Suppressor macrophage treated with lipopolysaccharide for 1 hour (primary cell): ENCODE data around the gene MUCL1.
"Not testable (repeated sequence)": the region's sequence is repeated elsewhere in the genome, so short reads cannot be mapped to it uniquely, and the experiment has no call there.

ENCODE experiments used
- DNase-seq, 3 donors: peaks; one replicate each; pipeline ENCODE4 v3.0.0-alpha.2; 2020 to 2022

Gene MUCL1, protein sequence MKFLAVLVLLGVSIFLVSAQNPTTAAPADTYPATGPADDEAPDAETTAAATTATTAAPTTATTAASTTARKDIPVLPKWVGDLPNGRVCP

DNA sequence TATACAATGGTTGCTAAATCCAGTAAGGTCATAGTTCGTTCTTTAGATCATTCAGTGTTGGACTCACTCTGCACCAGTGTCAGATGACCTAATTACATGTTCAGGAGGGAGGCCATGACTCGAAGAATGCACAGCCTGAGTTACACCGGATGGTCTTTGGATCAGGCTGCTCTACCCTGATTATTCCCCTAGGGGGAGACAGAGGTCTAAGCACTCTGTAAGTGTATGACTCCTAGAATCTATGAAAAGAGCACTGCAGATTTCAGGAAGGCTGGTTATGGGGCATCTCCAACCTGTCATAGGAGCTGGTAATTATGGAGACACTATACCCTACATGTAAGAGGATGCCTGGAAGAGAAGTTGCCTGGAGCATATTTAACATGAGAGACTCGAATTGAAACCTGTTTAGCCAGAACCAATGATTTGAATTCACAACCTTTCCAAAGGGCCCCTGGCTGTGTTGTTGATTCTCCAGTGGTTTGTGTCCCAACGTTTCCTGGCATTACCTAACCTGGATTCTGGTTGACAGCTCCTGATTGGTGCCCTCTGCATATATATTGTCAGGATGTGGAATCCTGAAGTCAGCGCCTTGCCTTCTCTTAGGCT, at the start of gene MUCL1:
MUCL1 (plus strand) TSS at position 584 of the 606 bp plus-strand sequence. CDS start 67 bp downstream, outside the sequence.
- DNase-seq: peak; percentile 85 to 89 (median 88)

DNA sequence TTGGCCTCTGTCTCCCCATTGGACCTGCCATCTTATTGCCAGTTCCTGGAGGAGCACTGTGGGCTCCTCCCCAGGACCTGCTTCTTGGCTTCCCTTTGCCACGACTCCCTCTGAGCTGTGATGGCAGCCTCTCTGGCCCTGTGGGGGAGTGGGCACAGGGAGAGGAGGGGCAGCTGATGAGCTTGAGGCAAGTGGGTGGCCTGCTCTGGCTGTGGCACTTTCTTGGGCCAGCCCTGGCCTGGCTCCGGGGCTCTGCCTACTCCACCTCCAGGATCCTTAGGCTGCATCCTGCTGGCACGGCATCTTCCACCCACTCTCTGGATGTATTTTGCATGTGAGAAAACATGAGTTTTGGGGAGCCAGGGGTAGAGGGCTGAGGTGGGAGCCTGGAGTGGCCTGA, 32.6 kb upstream of the MUCL1 start:
- no peak for DNase-seq

DNA sequence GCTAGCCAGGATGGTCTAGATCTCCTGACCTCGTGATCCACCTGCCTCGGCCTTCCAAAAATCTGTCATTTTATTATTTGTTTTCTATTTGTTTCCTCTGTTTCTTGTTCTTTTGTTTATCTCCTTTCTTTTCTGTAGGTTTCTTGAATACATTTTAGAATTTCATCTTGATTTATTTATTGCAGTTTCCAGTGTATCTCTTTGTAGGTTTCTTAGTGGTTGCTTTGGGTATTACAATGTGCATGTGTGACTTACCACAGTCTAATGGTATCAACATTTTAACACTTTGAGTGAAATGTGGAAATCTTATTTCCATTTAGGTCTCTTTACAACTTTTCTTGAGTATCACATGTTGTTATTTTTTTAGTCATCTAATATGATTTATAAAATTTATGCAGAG, 29.9 kb upstream of the MUCL1 start:
- DNase-seq: peak in 1 of 3 donors; percentile 13

DNA sequence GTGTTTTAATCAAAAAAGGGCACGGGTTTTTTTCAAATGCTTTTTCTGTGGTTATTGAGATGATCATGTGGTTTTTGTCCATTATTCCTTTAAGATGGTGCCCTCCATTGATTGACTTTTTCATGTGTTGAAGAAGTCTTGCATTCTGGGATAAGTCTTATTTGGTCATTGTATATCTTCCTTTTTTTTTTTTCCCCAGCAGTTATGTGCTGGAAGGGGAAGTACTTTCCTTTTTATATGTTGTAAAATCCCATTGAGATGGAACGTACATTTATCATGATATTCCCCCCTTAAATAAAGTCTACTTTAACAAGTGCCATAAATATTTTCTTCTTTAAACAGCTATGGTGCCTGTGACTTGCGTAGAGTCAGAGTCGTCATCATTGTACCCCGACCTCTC, 24.8 kb upstream of the MUCL1 start:
- DNase-seq: peak in 2 of 3 donors; percentile 44 to 61

DNA sequence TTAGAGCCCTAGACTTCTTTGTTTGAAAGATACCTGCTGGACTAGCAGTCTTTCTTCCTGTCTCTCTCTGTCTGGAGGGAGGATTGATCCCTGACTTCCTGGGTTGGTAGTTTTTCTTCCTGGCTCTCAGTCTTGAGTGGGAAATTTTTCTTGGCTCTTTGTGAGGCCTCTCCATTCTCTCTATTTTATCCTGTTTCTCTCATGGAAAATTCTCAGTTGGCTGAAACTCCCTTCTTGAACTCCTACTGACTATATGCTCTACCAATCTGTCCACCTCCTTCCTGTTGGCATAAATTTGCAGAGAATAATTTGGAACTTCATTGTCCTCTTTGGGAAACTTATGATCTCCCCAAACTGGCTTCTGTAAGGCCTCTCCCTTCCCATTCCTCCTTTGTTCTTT, 24.1 kb upstream of the MUCL1 start:
- DNase-seq: no peak

DNA sequence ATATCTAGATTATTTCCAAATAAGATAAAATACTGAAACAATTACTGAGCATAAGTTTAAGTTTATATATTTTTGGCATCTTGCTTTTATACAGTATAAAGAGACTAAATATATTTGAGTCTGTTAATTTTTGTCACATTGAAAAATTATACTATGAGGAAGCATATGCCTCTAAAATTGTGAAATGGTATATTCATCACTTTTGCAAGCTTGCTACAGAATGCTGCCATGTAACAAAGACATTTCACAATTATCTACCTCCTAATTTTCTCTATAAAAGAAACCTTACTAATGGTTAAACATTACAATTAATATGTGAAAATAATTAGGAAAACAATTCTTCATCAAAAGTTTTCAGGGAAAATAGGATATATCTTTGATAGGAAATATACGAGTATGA, 22.7 kb upstream of the MUCL1 start:
- DNase-seq: peak in 1 of 3 donors; percentile 56

DNA sequence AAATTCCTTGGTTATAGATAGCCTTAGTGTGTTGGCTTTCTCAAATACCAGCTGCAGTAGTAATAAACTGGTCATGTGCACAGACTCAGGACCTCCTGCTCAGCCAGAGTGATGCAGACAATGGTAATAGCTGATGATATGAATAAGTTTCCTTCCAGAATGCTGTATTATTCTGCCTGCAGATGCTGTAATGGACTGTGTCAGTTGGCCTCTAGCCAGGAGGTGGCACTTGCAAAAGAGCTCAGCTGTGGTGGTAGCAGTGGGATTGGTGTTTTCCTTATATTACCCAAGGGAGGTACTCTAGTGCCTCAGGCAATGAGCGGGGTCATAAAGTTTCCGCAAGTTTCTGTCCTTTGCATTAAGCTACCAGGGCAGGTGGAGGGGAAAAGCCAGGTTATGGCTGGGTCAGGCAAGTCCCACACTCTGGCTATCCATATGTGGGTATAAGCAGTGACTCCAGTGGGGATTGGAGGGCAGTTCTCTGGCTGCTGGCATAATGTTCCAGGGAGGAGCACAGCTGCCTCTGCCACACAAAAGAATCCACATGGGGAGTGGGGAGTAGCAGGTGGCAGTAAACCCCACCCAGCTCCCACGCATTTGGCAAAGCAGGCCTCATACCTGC, 14.0 kb upstream of the MUCL1 start:
- DNase-seq: no peak

DNA sequence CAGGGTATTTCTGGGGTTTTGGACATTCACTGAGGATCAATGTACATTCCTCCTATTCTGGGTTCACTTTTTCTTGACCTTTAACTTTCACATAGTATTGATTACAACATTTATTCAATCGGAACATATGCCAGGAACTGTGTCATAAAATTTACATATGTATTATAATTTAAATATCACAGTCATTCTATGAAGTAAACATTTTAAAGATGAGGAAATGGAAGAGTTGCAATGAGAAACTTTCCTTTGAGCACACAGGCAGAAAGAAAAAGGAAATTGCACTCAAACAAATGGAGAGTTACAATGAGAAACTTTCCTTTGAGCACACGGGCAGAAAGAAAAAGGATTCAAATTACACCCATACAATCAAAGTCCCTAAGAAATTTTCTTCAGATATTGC, 3.1 kb downstream of the MUCL1 start:
- peak; percentile 33 to 71 (median 70) for DNase-seq

DNA sequence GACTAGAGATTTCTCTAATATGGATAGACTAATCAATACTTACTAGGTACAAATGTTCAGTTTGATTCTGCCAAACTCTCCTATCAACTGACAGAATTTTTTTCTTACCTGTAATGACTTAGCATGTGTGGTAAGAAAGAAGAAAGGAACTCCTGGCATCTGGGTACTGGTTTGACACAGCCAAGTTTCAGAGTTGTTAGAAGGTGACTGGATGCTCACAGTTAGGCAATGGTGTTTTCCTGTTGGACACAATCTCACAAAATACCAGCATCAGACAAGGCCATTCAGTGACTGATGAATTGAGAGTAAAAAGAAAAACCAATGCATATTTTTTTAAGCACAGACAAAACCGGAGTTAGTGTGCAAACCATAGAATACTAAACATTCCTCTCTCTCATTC, 4.2 kb downstream of the MUCL1 start:
- DNase-seq: no peak

DNA sequence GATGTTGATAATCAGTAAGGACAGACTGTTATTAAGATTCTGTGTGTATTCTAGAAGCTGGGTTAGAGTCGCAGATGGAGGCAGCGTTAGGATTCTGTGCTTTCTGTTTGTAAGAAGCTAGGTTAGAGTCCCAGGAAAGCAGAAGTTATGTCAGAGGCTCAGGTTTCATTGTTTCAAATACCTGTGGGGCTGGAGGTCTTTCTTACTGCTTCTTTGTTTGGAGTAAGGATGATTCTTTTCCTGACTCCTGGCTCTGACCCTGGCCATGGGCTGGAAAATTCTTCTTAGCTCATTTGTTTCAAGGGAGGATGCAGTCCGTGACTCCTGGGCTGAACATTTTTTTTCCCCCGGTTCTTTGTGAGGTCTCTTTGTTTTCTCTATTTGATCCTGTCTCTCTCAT, 5.2 kb downstream of the MUCL1 start:
- DNase-seq: no peak

DNA sequence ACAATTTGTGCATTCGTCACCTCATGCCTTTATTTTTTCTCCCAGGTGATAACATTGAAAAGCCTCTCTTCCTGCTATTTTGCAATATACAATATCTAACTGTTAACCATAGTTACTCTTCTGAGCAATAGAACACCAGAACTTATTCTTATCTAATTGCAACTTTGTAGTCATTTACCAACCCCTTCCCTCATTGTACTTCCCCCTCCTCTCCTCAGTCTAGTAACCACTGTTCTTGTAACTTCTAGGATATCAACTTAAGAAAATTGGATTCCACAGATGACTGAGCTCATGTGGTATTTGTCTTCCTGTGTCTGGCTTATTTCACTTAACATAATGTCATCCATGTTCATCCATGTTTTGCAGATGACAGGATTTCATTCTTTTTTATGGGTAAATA, 7.6 kb downstream of the MUCL1 start:
- no peak for DNase-seq

DNA sequence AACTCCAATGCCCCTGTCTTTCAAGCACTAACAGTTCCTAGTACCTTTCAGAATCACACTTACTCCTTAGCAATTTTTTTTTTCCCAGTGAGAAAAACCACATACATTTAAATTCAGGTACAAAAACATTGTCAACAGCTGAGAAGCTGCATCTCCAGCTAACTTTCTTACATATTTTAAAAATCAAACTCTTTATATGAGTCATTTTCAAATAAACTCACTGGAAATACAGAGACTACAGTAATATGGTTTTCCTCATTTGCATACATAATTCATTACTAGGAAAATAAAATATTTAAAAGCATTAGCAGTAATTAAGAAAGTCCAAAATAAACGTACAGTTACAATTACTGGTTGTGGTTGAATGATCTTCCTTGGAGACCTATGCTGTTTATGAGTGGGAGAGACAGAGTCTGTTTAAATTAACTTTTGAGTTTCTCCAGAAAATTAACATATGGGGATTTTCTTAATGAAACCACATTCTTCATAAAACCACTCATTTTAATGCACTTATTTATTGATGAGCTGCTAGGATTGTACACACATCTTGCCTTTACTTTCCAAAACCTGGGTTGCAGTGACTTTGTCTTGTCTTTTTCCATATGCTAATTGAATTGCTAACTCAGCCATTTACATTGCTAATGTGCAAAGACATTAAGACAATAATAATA, 9.8 kb downstream of the MUCL1 start:
- DNase-seq: no peak

DNA sequence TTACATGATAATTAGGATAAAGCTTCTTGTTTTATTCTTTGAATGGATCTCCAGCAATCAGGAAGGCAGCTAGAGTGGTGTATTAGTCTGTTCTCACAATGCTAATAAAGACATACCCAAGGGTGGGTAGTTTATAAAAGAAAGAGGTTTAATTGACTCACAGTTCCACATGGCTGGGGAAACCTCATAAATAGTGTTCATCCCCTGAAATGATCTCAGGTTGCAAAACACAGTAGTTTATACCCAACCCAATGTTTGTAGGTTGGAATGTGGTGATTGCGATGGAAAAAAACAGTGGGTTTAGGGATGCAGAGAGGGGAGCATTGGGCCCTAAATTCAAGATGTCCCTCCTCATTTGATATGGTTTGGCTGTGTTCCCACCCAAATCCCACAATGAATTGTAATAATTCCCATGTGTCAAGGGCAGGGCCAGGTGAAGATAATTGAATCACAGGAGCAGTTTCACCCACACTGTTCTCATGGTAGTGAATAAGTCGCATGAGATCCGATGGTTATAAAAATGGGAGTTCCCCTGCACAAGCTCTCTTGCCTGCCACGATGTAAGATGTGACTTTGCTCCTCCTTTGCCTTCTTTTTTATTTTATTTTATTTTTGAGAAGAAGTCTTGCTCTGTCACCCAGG, 11.5 kb downstream of the MUCL1 start:
- DNase-seq: no peak

DNA sequence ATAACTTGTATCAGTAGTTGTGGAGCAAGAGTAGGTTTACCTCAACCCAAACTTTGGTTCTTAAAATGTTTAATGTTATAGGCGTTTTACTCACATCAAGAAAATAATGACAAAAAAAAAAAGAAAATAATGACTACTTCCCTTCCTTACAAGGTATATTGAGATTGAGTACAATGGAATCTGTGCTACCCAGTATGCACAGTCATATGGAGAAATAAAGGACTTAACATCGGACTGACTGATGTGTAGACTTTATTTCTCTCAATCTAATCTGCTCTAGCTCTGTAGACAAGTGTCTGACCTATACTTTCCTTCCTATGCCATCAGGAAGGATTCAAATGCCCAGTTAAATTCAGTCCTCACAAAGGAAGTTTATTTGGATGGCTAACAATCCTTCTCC, 14.4 kb downstream of the MUCL1 start:
- DNase-seq: no peak

DNA sequence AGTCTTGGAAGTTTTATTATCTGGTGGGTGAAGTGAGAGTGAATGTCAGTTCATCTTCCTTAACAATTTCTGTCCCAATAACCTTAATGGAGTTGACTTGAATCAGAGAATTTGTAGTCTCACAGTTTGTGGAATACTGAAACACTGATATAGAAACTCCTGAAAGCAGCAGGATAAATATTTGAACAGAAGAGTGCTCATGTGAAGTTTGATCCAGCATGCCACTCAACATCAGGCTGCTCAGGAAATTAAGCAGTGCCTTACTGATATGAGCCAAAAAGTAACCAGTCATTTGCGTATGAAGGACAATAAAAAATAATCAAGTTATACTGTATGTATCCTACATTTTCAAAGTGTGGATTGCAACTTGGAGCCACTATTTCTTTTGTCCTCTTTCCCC, 15.7 kb downstream of the MUCL1 start:
- no peak for DNase-seq

DNA sequence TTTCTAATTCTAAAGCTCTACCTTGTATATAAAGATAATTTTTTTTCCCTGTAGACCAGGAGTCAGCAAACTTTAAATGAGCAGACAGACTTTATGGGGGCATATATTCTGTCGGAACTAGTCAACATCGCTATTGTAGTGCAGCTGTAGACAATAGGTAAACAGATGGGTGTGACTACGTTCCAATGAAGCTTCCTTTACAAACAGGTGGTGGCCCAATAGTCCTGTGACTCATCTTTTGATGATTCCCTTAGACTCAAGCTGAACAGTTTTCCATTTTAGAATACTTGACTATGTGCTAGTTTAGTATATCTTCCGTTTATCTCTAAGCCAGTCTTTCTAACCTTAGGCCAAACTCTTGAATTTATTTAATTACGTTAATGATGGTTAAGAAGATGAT, 16.3 kb downstream of the MUCL1 start:
- DNase-seq: no peak

DNA sequence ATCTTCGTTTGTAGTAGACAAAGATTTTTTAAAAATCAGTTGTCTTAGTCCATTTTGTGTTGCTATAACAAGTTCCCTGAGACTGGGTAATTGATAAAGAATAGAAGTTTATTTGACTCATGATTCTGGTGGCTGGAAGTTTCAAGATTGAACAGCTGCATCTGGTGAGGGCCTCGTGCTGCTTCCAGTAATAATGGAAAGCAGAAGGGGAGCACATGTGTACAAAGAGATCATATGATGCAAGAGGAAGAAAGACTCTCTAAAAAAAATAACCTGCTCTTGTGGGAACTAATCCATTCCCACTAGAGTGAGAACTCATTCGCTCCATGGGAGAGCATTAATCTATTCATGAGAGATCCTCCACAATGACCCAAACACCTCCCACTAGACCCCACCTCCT, 24.8 kb downstream of the MUCL1 start:
- DNase-seq: peak; percentile 34 to 42 (median 41)

DNA sequence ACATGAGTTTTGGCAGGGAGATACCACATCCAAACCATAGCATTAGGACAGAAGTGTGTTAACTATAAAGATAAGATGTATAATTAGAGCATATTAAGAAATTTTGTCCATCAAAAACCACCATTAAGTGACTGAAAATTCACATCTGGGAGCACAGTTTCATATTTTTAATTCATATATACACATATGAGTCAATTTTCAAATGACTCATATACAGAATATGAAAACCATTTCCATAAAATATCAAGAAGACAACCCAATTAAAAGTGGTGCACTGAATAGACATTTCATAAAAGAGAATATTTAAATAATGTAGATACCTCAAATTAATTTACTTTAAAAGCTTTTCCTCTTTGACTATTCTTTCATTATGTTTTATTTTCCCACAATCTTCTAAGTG, 25.3 kb downstream of the MUCL1 start:
- DNase-seq: peak in 2 of 3 donors; percentile 14 to 17

DNA sequence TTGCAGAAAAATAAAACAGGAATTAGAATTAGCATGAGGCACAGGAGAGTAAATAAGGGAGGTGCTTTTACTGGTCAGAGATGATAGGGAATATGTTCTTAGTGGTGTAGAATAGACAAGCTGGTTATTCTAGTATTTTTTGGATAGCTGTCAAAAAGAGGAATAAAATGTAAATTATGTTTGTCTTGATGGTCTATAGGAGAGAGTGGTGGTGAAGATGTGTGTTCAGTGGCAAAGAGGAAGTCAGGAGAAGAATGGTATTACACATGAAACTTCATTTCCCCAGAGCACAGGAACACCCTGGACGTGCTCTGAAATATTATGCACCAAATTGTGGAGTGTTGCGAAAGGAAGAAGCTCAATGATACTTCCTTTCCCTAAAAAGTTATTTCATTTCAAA, 27.8 kb downstream of the MUCL1 start:
- peak; percentile 42 to 61 (median 60) for DNase-seq

DNA sequence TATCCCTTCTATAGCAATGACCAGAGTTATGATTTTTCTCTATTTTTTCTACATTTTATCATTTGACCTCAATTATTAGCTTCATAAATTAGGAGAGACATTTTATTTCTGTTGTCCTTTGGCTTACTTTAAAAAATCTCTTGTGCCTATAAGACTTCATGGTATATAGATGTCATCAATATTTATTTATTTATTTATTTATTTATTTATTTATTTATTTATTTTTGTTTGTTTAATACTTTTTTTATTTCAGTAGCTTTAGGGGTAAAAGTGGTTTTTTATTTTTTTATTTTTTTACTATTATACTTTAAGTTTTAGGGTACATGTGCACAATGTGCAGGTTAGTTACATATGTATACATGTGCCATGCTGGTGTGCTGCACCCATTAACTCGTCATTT, 28.3 kb downstream of the MUCL1 start:
- not testable (repeated sequence) for DNase-seq

DNA sequence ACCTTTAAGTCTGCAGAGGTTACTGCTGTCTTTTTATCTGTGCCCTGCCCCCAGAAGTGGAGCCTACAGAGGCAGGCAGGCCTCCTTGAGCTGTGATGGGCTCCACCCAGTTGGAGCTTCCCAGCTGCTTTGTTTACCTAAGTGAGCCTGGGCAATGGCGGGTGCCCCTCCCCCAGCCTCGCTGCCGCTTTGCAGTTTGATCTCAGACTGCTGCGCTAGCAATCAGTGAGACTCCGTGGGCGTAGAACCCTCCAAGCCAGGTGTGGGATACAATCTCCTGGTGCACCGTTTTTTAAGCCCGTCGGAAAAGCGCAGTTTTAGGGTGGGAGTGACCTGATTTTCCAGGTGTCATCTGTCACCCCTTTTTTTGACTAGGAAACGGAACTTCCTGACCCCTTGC, 34.1 kb downstream of the MUCL1 start:
- DNase-seq: not testable (repeated sequence)

DNA sequence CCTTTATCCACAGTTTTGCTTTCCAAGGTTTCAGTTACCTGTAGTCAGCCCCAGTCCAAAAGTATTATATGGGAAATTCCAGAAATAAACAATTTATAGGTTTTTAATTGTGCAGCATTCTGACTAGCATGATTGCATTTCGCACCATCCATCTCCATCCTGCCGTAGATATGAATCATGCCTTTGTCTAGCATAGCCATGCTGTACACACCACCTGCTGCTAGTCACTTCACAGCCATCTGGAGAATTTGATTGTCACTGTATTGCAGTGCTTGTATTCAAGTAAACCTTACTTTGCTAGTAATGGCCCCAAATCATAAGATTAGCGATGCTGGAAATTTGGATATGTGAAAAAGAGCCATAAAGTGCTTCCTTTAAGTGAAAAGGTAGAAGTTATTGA, 36.0 kb downstream of the MUCL1 start:
- DNase-seq: no peak

DNA sequence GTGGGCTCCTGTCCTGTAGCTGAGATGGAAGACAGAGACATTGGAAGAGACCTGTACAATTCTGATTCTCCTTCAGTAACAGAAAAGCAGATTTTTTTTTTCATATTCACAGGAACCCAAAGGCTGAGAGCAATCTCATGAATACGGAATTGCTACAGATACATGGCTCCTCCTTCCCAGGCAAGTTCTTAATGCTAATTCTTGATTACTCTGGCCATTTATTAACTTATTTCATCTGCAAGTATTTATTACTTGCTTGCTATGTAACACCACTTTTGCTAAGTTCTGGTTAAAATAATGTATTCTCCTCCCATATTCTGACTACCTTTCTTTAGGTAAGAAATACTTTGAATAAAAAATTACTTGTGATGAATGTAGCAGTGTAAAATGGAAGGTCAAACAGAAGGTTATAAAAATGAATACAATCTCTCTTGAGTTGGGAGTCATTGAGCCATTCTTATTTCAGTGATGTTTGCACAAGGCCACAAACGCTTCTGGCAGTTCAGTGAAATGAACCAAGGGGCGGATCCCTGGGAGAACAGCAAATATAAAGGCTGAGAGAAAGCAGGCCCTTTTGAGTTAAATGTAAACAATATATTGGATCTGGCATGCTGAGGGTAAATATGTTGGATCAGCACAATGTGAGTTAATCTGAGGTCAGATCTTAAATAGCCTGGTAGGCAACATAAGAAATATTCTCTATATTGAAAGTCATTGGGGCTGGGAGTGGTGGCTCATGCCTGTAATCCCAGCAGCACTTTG, 37.6 kb downstream of the MUCL1 start:
- DNase-seq: no peak
